NCI-H1417 (cell line): ENCODE data around the gene CDC20B.

Experiments used
- DNase-seq, 3 experiments: peaks; one replicate each; lab custom pipeline; 2025; lab: John Stamatoyannopoulos, UW

The CDC20B gene

GRCh38 chr5:55172937-55173686, at the start of gene CDC20B:
CDC20B (minus strand) TSS chr5:55173177; CDS start chr5:55173000, 177 bp downstream.
- peak; percentile 80 to 92 (median 83) for DNase-seq

GRCh38 chr5:55222092-55222984, 49.4 kb upstream of the CDC20B start:
- no peak for DNase-seq

GRCh38 chr5:55220433-55221185, 47.6 kb upstream of the CDC20B start:
- no peak for DNase-seq

- no peak for DNase-seq
These were observed 46.8 kb upstream of the CDC20B start for GRCh38 chr5:55219770-55220169.

- DNase-seq = peak; percentile 6 to 50 (median 26)
These were observed 46.0 kb upstream of the CDC20B start for GRCh38 chr5:55218967-55219366.

- DNase-seq = peak in 1 of 3 experiments; percentile 52
These were observed 38.4 kb upstream of the CDC20B start for GRCh38 chr5:55211184-55211874.

GRCh38 chr5:55205001-55205400, 32.0 kb upstream of the CDC20B start:
- DNase-seq = no peak

- DNase-seq = no peak
These were observed 18.2 kb upstream of the CDC20B start for GRCh38 chr5:55191165-55191564.

GRCh38 chr5:55188656-55189540, 15.9 kb upstream of the CDC20B start:
- DNase-seq = peak; percentile 44 to 78 (median 53)

GRCh38 chr5:55187370-55187769, 14.4 kb upstream of the CDC20B start:
- DNase-seq = peak; percentile 1 to 69 (median 40)

GRCh38 chr5:55180016-55180415, 7.0 kb upstream of the CDC20B start:
- no peak for DNase-seq

GRCh38 chr5:55177078-55177477, 4.1 kb upstream of the CDC20B start:
- no peak for DNase-seq

GRCh38 chr5:55176176-55176818, 3.3 kb upstream of the CDC20B start:
- DNase-seq = peak; percentile 78 to 81 (median 81)

GRCh38 chr5:55175781-55176175, 2.8 kb upstream of the CDC20B start:
- no peak for DNase-seq

GRCh38 chr5:55173687-55174230, 782 bp upstream of the CDC20B start:
- DNase-seq = no peak

GRCh38 chr5:55172051-55172899, 702 bp downstream of the CDC20B start:
- DNase-seq = peak; percentile 67 to 93 (median 91)

GRCh38 chr5:55171471-55171870, 1.5 kb downstream of the CDC20B start:
- DNase-seq = no peak

- DNase-seq = no peak
These were observed 10.3 kb downstream of the CDC20B start for GRCh38 chr5:55162666-55163065.
